Transverse colon (tissue), 4 donors: ENCODE data around the gene SCYL2. TPM values are rescaled to one million over a fixed set of nuclear protein-coding genes. Genes with fewer than 3 reads are reported as not detected.
"Not testable (repeated sequence)": the region's sequence is repeated elsewhere in the genome, so short reads cannot be mapped to it uniquely, and the experiment has no call there.

ENCODE experiments used
- DNase-seq: peaks from one replicate; pipeline ENCODE4 v3.0.0-alpha.2; 2019
- H3K27ac ChIP-seq, 4 donors: fragments of 200-600 bp; sonication (generic); 2 replicates each; pipeline ENCODE4 v1.5.1; 2016 to 2018; ENCODE audit warnings: inconsistent platforms in 4 of 4
- H3K27me3 ChIP-seq: fragments of 200-600 bp; sonication (generic); 2 replicates; pipeline ENCODE4 v1.5.1; 2017; ENCODE audit warnings: inconsistent platforms
- H3K36me3 ChIP-seq, 4 donors: fragments of 200-600 bp; sonication (generic); 2 replicates each; pipeline ENCODE4 v1.5.1; 2017 to 2019; ENCODE audit warnings: inconsistent platforms in 4 of 4
- H3K4me1 ChIP-seq, 4 donors: fragments of 200-600 bp; sonication (generic); 2 replicates each; pipeline ENCODE4 v1.5.1; 2017 to 2020; ENCODE audit warnings: inconsistent platforms in 4 of 4
- H3K4me3 ChIP-seq, 4 donors: fragments of 200-600 bp; sonication (generic); 1 replicate in 1 of 4; 2 replicates in 3 of 4; pipeline versions ENCODE4 v1.5.1 to v1.6.1; 2017 to 2019; ENCODE audit warnings: inconsistent platforms in 4 of 4
- H3K9me3 ChIP-seq, 2 donors: fragments of 200-600 bp; sonication (generic); 2 replicates each; pipeline ENCODE4 v1.5.1; 2017 to 2019; ENCODE audit warnings: inconsistent platforms in 2 of 2
- CTCF ChIP-seq, 5 experiments: fragments of 200-600 bp in 3 of 5; fragments of 450-650 bp in 2 of 5; sonication (generic) in 3 of 5; IDR thresholded peaks; 1 replicate in 2 of 5; 2 replicates in 3 of 5; pipeline ENCODE4 v1.5.1; 2016 to 2017; ENCODE audit warnings: antibody characterized with exemption in 5 of 5, inconsistent platforms in 3 of 5, mild to moderate bottlenecking in 2 of 5, moderate library complexity in 1 of 5
- EP300 ChIP-seq: sonication (generic); formaldehyde crosslinking; IDR thresholded peaks from one replicate; pipeline ENCODE4 v1.6.1; 2017; ENCODE audit warnings: antibody characterized with exemption, low read depth
- POLR2A ChIP-seq: fragments of 450-650 bp; IDR thresholded peaks from one replicate; pipeline ENCODE4 v1.6.1; 2016; ENCODE audit warnings: antibody characterized with exemption, mild to moderate bottlenecking, moderate library complexity
- POLR2AphosphoS5 ChIP-seq, 3 donors: sonication (generic); formaldehyde crosslinking; IDR thresholded peaks; one replicate each; pipeline ENCODE4 v1.6.1; 2016; ENCODE audit warnings: antibody characterized with exemption in 3 of 3
- WGBS, 2 donors: methylation state at CpG; one replicate each; pipeline ENCODE4 v1.1.5; 2018; ENCODE audit warnings: low coverage in 1 of 2; 5-methylcytosine and 5-hydroxymethylcytosine counted together
- in situ Hi-C, 4 donors: fragments of 200-750 bp; cut with MboI; loops; one replicate each; pipeline versions ENCODE4 v1.15.0 to v1.15.1; 2017; ENCODE audit warnings: low sequenced_read_pairs in 3 of 4, low pct_ligation_motif_present in 1 of 4, low pct_unique_long_range_greater_than_20kb in 1 of 4
- intact Hi-C: fragments of 100-400 bp; cut with DNase I; formaldehyde crosslinking; loops from one replicate; pipeline ENCODE4 v1.15.1; 2023; ENCODE audit warnings: low total_unique reads
- total RNA-seq, 4 donors: library from RNA; depleted of rRNA; stranded (reverse); fragments of >200 nt; gene quantifications; one replicate each; pipeline ENCODE4 v1.1.0, GENCODE V29; 2016

Gene SCYL2
- total RNA-seq, result 10 to 100 TPM; 68.0 to 84.4 (median 72.6) TPM

GRCh38 chr12:100266835-100267602, at the start of gene SCYL2, which contains the start of gene DEPDC4:
Gene SCYL2 (plus strand): TSS chr12:100267177. CDS start chr12:100282971, 15,794 bp downstream.
Gene DEPDC4 (minus strand): TSS chr12:100267079. CDS start chr12:100267076, 3 bp downstream.
- no peaks in the 10 kb centered on the region for H3K9me3 ChIP-seq
- peak within 1 kb of the TSS; percentile 85 to 96 (median 93) for H3K4me3 ChIP-seq
- no peaks in the 10 kb centered on the region for H3K27me3 ChIP-seq
- TF ChIP-seq CTCF (IDR thresholded peaks at IDR 0.05), result peak in 1 of 5 experiments; percentile 11
- TF ChIP-seq EP300, result no peak
- peak; percentile 93 for TF ChIP-seq POLR2A
- TF ChIP-seq POLR2AphosphoS5 (IDR thresholded peaks at IDR 0.05), result peak in 2 of 3 donors; percentile 64 to 87
- peaks cover 17 to 42% (median 24%) of the 10 kb centered on the region in 4 donors for H3K4me1 ChIP-seq
- WGBS, 2 donors, result 1% methylated on average over 61 of the region's 62 CpGs; no CpG with 5 or more reads in 1 of the 2 donors
- intact Hi-C loops, result no loop called here
- peak within 1 kb of the TSS; percentile 96 to 99 (median 98) for H3K27ac ChIP-seq
- in situ Hi-C loops, result no loop called here
- peak; percentile 97 for DNase-seq
- no peaks in the 10 kb centered on the region for H3K36me3 ChIP-seq

- H3K27me3 ChIP-seq, result no peaks in the 10 kb centered on the region
- H3K27ac ChIP-seq, result no peak overlapping the region
- H3K4me1 ChIP-seq, result peaks cover 0 to 25% (median 2%) of the 10 kb centered on the region in 4 donors
- in situ Hi-C loops, result no loop called here
- 82 to 85% methylated on average over 5 of the region's 5 CpGs for WGBS, 2 donors
- intact Hi-C loops, result no loop called here
- H3K4me3 ChIP-seq, result no peak overlapping the region
- no peak for TF ChIP-seq EP300
- no peak for TF ChIP-seq POLR2AphosphoS5 (IDR thresholded peaks at IDR 0.05)
- TF ChIP-seq CTCF (IDR thresholded peaks at IDR 0.05), result no peak
- no peak for TF ChIP-seq POLR2A
- no peaks in the 10 kb centered on the region for H3K9me3 ChIP-seq
- no peak for DNase-seq
- H3K36me3 ChIP-seq, result peaks cover 0 to 52% (median 7%) of the 10 kb centered on the region in 4 donors
Observed at GRCh38 chr12:100219328-100220109, 47.5 kb upstream of the SCYL2 start.

- no peaks in the 10 kb centered on the region for H3K9me3 ChIP-seq
- H3K4me3 ChIP-seq, result no peak overlapping the region
- TF ChIP-seq CTCF (IDR thresholded peaks at IDR 0.05), result no peak
- TF ChIP-seq POLR2AphosphoS5 (IDR thresholded peaks at IDR 0.05), result no peak
- no peak for TF ChIP-seq EP300
- TF ChIP-seq POLR2A, result no peak
- DNase-seq, result no peak
- peaks cover 0 to 52% (median 7%) of the 10 kb centered on the region in 4 donors for H3K36me3 ChIP-seq
- in situ Hi-C loops (no loop called here), intact Hi-C loops (no loop called here)
- 49 to 62% methylated on average over 3 of the region's 3 CpGs for WGBS, 2 donors
- H3K27me3 ChIP-seq, result no peaks in the 10 kb centered on the region
- H3K4me1 ChIP-seq, result peaks cover 0 to 7% (median under 1%) of the 10 kb centered on the region in 4 donors
- no peak overlapping the region for H3K27ac ChIP-seq
Observed at GRCh38 chr12:100221523-100221922, 45.5 kb upstream of the SCYL2 start.

GRCh38 chr12:100222173-100222572, 44.8 kb upstream of the SCYL2 start:
- not testable (repeated sequence) for H3K9me3 ChIP-seq

More at GRCh38 chr12:100222173-100222572, 44.8 kb upstream of the SCYL2 start:
- H3K4me1 ChIP-seq, H3K27ac ChIP-seq, DNase-seq, H3K4me3 ChIP-seq, intact Hi-C loops, H3K27me3 ChIP-seq, in situ Hi-C loops: not testable (repeated sequence)
- H3K36me3 ChIP-seq, result peaks cover 0 to 52% (median 7%) of the 10 kb centered on the region in 4 donors
- 96% methylated on average over 6 of the region's 6 CpGs; no CpG with 5 or more reads in 1 of the 2 donors for WGBS, 2 donors
